ENCODE measurements around the gene TGFBR3.

The TGFBR3 gene

DNA sequence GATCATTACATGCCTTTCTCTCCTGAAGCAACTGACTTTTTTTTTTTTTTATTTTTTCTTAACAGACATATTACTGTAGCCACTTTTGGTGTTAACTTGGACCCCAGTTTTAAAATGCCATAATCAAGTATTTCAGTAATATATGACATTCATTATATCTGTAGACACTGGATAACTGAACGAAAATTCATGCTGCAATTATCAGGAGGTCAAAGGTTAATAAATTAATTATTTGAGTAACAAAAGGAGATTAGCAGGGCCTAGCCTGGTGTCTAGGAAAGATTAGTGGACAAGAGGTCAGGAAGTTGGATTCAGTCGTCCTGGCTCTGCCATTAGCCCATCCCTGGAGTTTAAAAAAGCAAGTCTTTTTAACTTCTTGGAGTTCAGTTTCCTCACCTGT, 168.1 kb downstream of the TGFBR3 start:
- whole genome bisulfite sequencing (ENCODE audit: extremely low coverage, insufficient coverage, insufficient read length): no CpG with 5 or more reads among the region's 2 CpGs

GRCh38 chr1:91716339-91716738, 169.6 kb downstream of the TGFBR3 start:
- H3K14ac ChIP-seq (ENCODE audit: low read length): no peak overlapping the region
- no peak overlapping the region for H2AK5ac ChIP-seq (ENCODE audit: low read length)
- no peak overlapping the region for H2BK120ac ChIP-seq (ENCODE audit: insufficient read depth, low read length, poor library complexity)
- H3K36me3 ChIP-seq (ENCODE audit: control insufficient read depth in 1 of 2, insufficient read depth in 2 of 2, low read length in 2 of 2): no peaks in the 10 kb centered on the region
- no peak overlapping the region for H4K91ac ChIP-seq (ENCODE audit: low read depth, low read length)
- no peak overlapping the region for H3K18ac ChIP-seq (ENCODE audit: low read length)
- WGBS (ENCODE audit: extremely low coverage, insufficient coverage, insufficient read length): no CpG with 5 or more reads among the region's 3 CpGs
- H3K79me2 ChIP-seq (ENCODE audit: control insufficient read depth, insufficient read depth, low read length, poor library complexity): no peaks in the 10 kb centered on the region
- no peak overlapping the region for H2AFZ ChIP-seq (ENCODE audit: insufficient read depth, low read length, poor library complexity)
- no peak overlapping the region for H3K27ac ChIP-seq (ENCODE audit: low read depth, low read length)
- H3K4me1 ChIP-seq (ENCODE audit: control insufficient read depth in 1 of 2, insufficient read depth in 2 of 2, low read length in 2 of 2): no peaks in the 10 kb centered on the region
- H4K12ac ChIP-seq (ENCODE audit: low read depth, low read length): no peak overlapping the region
- no peak overlapping the region for H2BK12ac ChIP-seq (ENCODE audit: low read length)
- H3K9me3 ChIP-seq (ENCODE audit: insufficient read depth, low read depth, low read length): peaks cover 1% of the 10 kb centered on the region
- no peak overlapping the region for H3K4me2 ChIP-seq (ENCODE audit: low read length)
- DNase-seq: no peak
- no peak overlapping the region for H3K9ac ChIP-seq (ENCODE audit: low read length)
- no peaks in the 10 kb centered on the region for H3K79me1 ChIP-seq (ENCODE audit: low read length)
- H4K8ac ChIP-seq (ENCODE audit: low read depth, low read length): no peak overlapping the region
- no peak overlapping the region for H3K4me3 ChIP-seq (ENCODE audit: low read depth, low read length)
- H3K4ac ChIP-seq (ENCODE audit: low read depth, low read length): no peak overlapping the region
- H2BK5ac ChIP-seq (ENCODE audit: low read depth, low read length, poor library complexity): no peak overlapping the region
- no peaks in the 10 kb centered on the region for H3K27me3 ChIP-seq (ENCODE audit: insufficient read depth, low read length)
- no peak overlapping the region for H3K23ac ChIP-seq (ENCODE audit: low read length)

More for the DNA sequence above, 168.1 kb downstream of the TGFBR3 start:
- no peaks in the 10 kb centered on the region for H3K36me3 ChIP-seq (ENCODE audit: control insufficient read depth in 1 of 2, insufficient read depth in 2 of 2, low read length in 2 of 2)
- no peak overlapping the region for H2BK5ac ChIP-seq (ENCODE audit: low read depth, low read length, poor library complexity)
- H3K14ac ChIP-seq (ENCODE audit: low read length): no peak overlapping the region
- no peak overlapping the region for H3K9ac ChIP-seq (ENCODE audit: low read length)
- no peak overlapping the region for H4K8ac ChIP-seq (ENCODE audit: low read depth, low read length)
- H2BK12ac ChIP-seq (ENCODE audit: low read length): no peak overlapping the region
- H3K4me3 ChIP-seq (ENCODE audit: low read depth, low read length): no peak overlapping the region
- H3K27ac ChIP-seq (ENCODE audit: low read depth, low read length): no peak overlapping the region
- no peak overlapping the region for H2AK5ac ChIP-seq (ENCODE audit: low read length)
- no peak overlapping the region for H4K12ac ChIP-seq (ENCODE audit: low read depth, low read length)
- no peak overlapping the region for H2BK120ac ChIP-seq (ENCODE audit: insufficient read depth, low read length, poor library complexity)
- H3K4me1 ChIP-seq (ENCODE audit: control insufficient read depth in 1 of 2, insufficient read depth in 2 of 2, low read length in 2 of 2): no peaks in the 10 kb centered on the region
- H3K4me2 ChIP-seq (ENCODE audit: low read length): no peak overlapping the region
- no peak overlapping the region for H2AFZ ChIP-seq (ENCODE audit: insufficient read depth, low read length, poor library complexity)
- no peak overlapping the region for H3K4ac ChIP-seq (ENCODE audit: low read depth, low read length)
- peaks cover 1% of the 10 kb centered on the region for H3K9me3 ChIP-seq (ENCODE audit: insufficient read depth, low read depth, low read length)
- no peak overlapping the region for H3K18ac ChIP-seq (ENCODE audit: low read length)
- H3K79me1 ChIP-seq (ENCODE audit: low read length): no peaks in the 10 kb centered on the region
- H4K91ac ChIP-seq (ENCODE audit: low read depth, low read length): no peak overlapping the region
- no peak overlapping the region for H3K23ac ChIP-seq (ENCODE audit: low read length)
- DNase-seq: no peak
- H3K79me2 ChIP-seq (ENCODE audit: control insufficient read depth, insufficient read depth, low read length, poor library complexity): no peaks in the 10 kb centered on the region
- H3K27me3 ChIP-seq (ENCODE audit: insufficient read depth, low read length): no peaks in the 10 kb centered on the region

DNA sequence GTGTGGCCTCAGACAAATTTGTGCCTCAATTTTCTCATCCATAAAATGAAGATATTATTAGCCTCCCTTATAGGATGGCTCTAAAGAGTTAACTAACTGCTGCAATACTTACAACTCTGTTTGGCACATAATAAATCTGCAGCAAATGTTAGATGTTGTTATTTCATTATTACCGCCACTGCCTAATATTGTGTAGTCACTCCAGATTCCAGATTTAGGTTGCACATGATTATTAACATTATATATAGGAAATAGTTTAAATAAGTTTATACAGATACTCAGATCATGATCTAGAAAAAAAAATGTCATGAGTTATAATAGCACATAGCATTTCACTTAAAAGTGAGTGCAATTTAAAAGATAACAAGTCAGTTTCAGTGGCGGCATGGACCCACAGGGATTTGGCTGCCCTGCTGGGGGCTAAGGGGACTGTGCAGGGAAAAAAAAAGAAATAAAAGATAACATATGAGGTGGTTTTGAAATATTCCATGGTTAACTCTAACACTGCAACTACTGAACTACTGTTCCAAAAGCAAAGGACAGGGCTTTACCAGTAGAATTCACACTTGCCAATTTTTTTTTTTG, 170.4 kb downstream of the TGFBR3 start:
- no peak overlapping the region for H2BK12ac ChIP-seq (ENCODE audit: low read length)
- H3K79me2 ChIP-seq (ENCODE audit: control insufficient read depth, insufficient read depth, low read length, poor library complexity): no peaks in the 10 kb centered on the region
- peaks cover 1% of the 10 kb centered on the region for H3K9me3 ChIP-seq (ENCODE audit: insufficient read depth, low read depth, low read length)
- no peak overlapping the region for H3K4me2 ChIP-seq (ENCODE audit: low read length)
- no peaks in the 10 kb centered on the region for H3K27me3 ChIP-seq (ENCODE audit: insufficient read depth, low read length)
- no peak for DNase-seq
- H4K12ac ChIP-seq (ENCODE audit: low read depth, low read length): no peak overlapping the region
- no peak overlapping the region for H3K4me3 ChIP-seq (ENCODE audit: low read depth, low read length)
- H3K79me1 ChIP-seq (ENCODE audit: low read length): no peaks in the 10 kb centered on the region
- no peak overlapping the region for H4K8ac ChIP-seq (ENCODE audit: low read depth, low read length)
- H3K36me3 ChIP-seq (ENCODE audit: control insufficient read depth in 1 of 2, insufficient read depth in 2 of 2, low read length in 2 of 2): no peaks in the 10 kb centered on the region
- H2BK120ac ChIP-seq (ENCODE audit: insufficient read depth, low read length, poor library complexity): no peak overlapping the region
- no peak overlapping the region for H3K18ac ChIP-seq (ENCODE audit: low read length)
- H3K27ac ChIP-seq (ENCODE audit: low read depth, low read length): no peak overlapping the region
- no peaks in the 10 kb centered on the region for H3K4me1 ChIP-seq (ENCODE audit: control insufficient read depth in 1 of 2, insufficient read depth in 2 of 2, low read length in 2 of 2)
- no peak overlapping the region for H2AK5ac ChIP-seq (ENCODE audit: low read length)
- H3K9ac ChIP-seq (ENCODE audit: low read length): no peak overlapping the region
- no peak overlapping the region for H4K91ac ChIP-seq (ENCODE audit: low read depth, low read length)
- no peak overlapping the region for H2BK5ac ChIP-seq (ENCODE audit: low read depth, low read length, poor library complexity)
- H3K4ac ChIP-seq (ENCODE audit: low read depth, low read length): no peak overlapping the region
- no peak overlapping the region for H3K23ac ChIP-seq (ENCODE audit: low read length)
- no peak overlapping the region for H3K14ac ChIP-seq (ENCODE audit: low read length)
- no CpG with 5 or more reads among the region's 2 CpGs for WGBS (ENCODE audit: extremely low coverage, insufficient coverage, insufficient read length)
- H2AFZ ChIP-seq (ENCODE audit: insufficient read depth, low read length, poor library complexity): no peak overlapping the region

DNA sequence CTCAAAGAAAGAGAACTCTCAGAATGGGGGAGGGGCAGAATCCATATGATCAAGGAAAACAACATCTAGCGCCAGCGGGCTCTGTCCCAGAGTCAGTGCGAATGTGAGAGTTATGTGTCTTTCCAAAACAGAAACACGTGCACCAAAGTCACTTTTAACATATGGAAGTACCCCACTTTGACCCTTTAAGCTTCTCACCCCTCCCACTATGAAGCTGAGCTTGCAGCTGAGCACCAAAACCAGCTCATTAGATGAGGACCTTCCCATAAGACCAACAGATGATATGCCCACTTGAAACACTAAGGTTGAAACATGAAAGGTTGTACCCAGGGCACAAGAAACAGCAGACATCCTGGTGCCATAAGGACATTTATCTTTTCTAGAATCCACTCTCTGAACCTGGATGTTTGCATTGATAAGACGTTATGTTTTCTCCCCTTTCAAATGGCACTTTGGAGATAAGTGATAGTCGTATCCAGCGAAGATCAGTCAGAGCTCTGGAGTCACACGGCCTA, 171.0 kb downstream of the TGFBR3 start:
- Histone ChIP-seq H3K4me2 (ENCODE audit: low read length) (no peak overlapping the region), H3K14ac (ENCODE audit: low read length) (no peak overlapping the region), H2BK12ac (ENCODE audit: low read length) (no peak overlapping the region), H4K8ac (ENCODE audit: low read depth, low read length) (no peak overlapping the region), H3K4me1 (ENCODE audit: control insufficient read depth in 1 of 2, insufficient read depth in 2 of 2, low read length in 2 of 2) (no peaks in the 10 kb centered on the region), H3K79me2 (ENCODE audit: control insufficient read depth, insufficient read depth, low read length, poor library complexity) (no peaks in the 10 kb centered on the region), H3K23ac (ENCODE audit: low read length) (no peak overlapping the region), H3K79me1 (ENCODE audit: low read length) (no peaks in the 10 kb centered on the region), H2BK120ac (ENCODE audit: insufficient read depth, low read length, poor library complexity) (no peak overlapping the region), H3K9ac (ENCODE audit: low read length) (no peak overlapping the region), H3K9me3 (ENCODE audit: insufficient read depth, low read depth, low read length) (peaks cover 1% of the 10 kb centered on the region), H2AK5ac (ENCODE audit: low read length) (no peak overlapping the region), H2AFZ (ENCODE audit: insufficient read depth, low read length, poor library complexity) (no peak overlapping the region), H2BK5ac (ENCODE audit: low read depth, low read length, poor library complexity) (no peak overlapping the region), H3K4me3 (ENCODE audit: low read depth, low read length) (no peak overlapping the region), H4K12ac (ENCODE audit: low read depth, low read length) (no peak overlapping the region), H3K27me3 (ENCODE audit: insufficient read depth, low read length) (no peaks in the 10 kb centered on the region), H3K36me3 (ENCODE audit: control insufficient read depth in 1 of 2, insufficient read depth in 2 of 2, low read length in 2 of 2) (no peaks in the 10 kb centered on the region), H3K4ac (ENCODE audit: low read depth, low read length) (no peak overlapping the region), H3K18ac (ENCODE audit: low read length) (no peak overlapping the region), H3K27ac (ENCODE audit: low read depth, low read length) (no peak overlapping the region), H4K91ac (ENCODE audit: low read depth, low read length) (no peak overlapping the region)
- DNase-seq: no peak
- WGBS (ENCODE audit: extremely low coverage, insufficient coverage, insufficient read length): no CpG with 5 or more reads among the region's 8 CpGs

Data from trophoblast cell (in vitro differentiated cells and primary cell).